Ishikawa (cell line): Measurements from ENCODE around the gene SH3PXD2A.

Experiments used
- CEBPB ChIP-seq: IDR thresholded peaks from 2 replicates; pipeline ENCODE4 v1.6.1; 2012
- CREB1 ChIP-seq: IDR thresholded peaks from 2 replicates; pipeline ENCODE4 v1.6.1; 2012; ENCODE audit warnings: low read depth
- EGR1 ChIP-seq: IDR thresholded peaks from 2 replicates; pipeline ENCODE4 v1.6.1; 2012
- EP300 ChIP-seq: IDR thresholded peaks from 2 replicates; pipeline ENCODE4 v1.6.1; 2012; ENCODE audit warnings: borderline replicate concordance
- FOXM1 ChIP-seq: IDR thresholded peaks from 2 replicates; pipeline ENCODE4 v1.6.1; 2012; ENCODE audit warnings: low read depth, borderline replicate concordance
- MAX ChIP-seq: IDR thresholded peaks from 2 replicates; pipeline ENCODE4 v1.6.1; 2012
- NFIC ChIP-seq: IDR thresholded peaks from 2 replicates; pipeline ENCODE4 v1.6.1; 2012
- RAD21 ChIP-seq: IDR thresholded peaks from 2 replicates; pipeline ENCODE4 v1.6.1; 2012; ENCODE audit warnings: low read depth
- REST ChIP-seq: IDR thresholded peaks from 2 replicates; pipeline ENCODE4 v1.6.1; 2012; ENCODE audit warnings: low read depth, mild to moderate bottlenecking
- TAF1 ChIP-seq: IDR thresholded peaks from 2 replicates; pipeline ENCODE4 v1.6.1; 2012; ENCODE audit warnings: low read depth, mild to moderate bottlenecking
- TCF12 ChIP-seq: IDR thresholded peaks from 2 replicates; pipeline ENCODE4 v1.6.1; 2012; ENCODE audit warnings: low read depth
- TEAD4 ChIP-seq: IDR thresholded peaks from 2 replicates; pipeline ENCODE4 v1.6.1; 2012
- USF1 ChIP-seq: IDR thresholded peaks from 2 replicates; pipeline ENCODE4 v1.6.1; 2012
- YY1 ChIP-seq: IDR thresholded peaks from 2 replicates; pipeline ENCODE4 v1.6.1; 2012; ENCODE audit warnings: low read depth
- ZBTB7A ChIP-seq: IDR thresholded peaks from 2 replicates; pipeline ENCODE4 v1.6.1; 2012; ENCODE audit warnings: low read depth

SH3PXD2A gene

GRCh38 chr10:103687172-103687571 lies 168.2 kb downstream of the SH3PXD2A start:
- TF ChIP-seq ZBTB7A: no peak
- TF ChIP-seq EP300: no peak
- TF ChIP-seq FOXM1: no peak
- no peak for TF ChIP-seq MAX

- TF ChIP-seq RAD21: peak; percentile 98
- TF ChIP-seq CREB1: no peak
Observed at GRCh38 chr10:103685880-103686669, 169.3 kb downstream of the SH3PXD2A start.

GRCh38 chr10:103683851-103684250 lies 171.5 kb downstream of the SH3PXD2A start:
- no peak for TF ChIP-seq MAX
- no peak for TF ChIP-seq TCF12
- TF ChIP-seq YY1: no peak
- no peak for TF ChIP-seq RAD21
- TF ChIP-seq ZBTB7A: no peak
- TF ChIP-seq EGR1: no peak
- TF ChIP-seq CREB1: no peak
- TF ChIP-seq FOXM1: no peak
- no peak for TF ChIP-seq NFIC
- TF ChIP-seq TAF1: no peak
- TF ChIP-seq CEBPB: no peak
- TF ChIP-seq EP300: no peak
- no peak for TF ChIP-seq USF1
- no peak for TF ChIP-seq TEAD4
- TF ChIP-seq REST: no peak

- TF ChIP-seq CREB1: no peak
- no peak for TF ChIP-seq CEBPB
- TF ChIP-seq NFIC: no peak
- no peak for TF ChIP-seq USF1
- TF ChIP-seq REST: no peak
- TF ChIP-seq TCF12: no peak
- no peak for TF ChIP-seq RAD21
- TF ChIP-seq TEAD4: no peak
- TF ChIP-seq ZBTB7A: no peak
- TF ChIP-seq EGR1: no peak
- no peak for TF ChIP-seq YY1
- TF ChIP-seq EP300: no peak
- no peak for TF ChIP-seq TAF1
Observed at GRCh38 chr10:103682631-103683030, 172.7 kb downstream of the SH3PXD2A start.

- TF ChIP-seq CEBPB (no peak), REST (no peak), FOXM1 (no peak), TEAD4 (no peak), EP300 (no peak), YY1 (no peak), TCF12 (no peak), MAX (no peak), ZBTB7A (no peak), EGR1 (no peak), NFIC (no peak), RAD21 (no peak)
Observed at GRCh38 chr10:103681617-103682399, 173.6 kb downstream of the SH3PXD2A start.
